IPS DF 6.9 (cell line): ENCODE results near the gene ORC5.

Source experiments
- DNase-seq: peaks from one replicate; pipeline ENCODE4 v3.0.0-alpha.2; 2013; ENCODE audit warnings: low read depth, low spot score
- H3K27ac ChIP-seq: one replicate; pipeline ENCODE4 v1.5.1; 2013; ENCODE audit warnings: low read length, control low read depth
- H3K27me3 ChIP-seq: 2 replicates; pipeline ENCODE4 v1.6.1; 2013; ENCODE audit warnings: mild to moderate bottlenecking, low read length; ENCODE audit not compliant: control insufficient read depth, insufficient read depth
- H3K36me3 ChIP-seq: 2 replicates; pipeline ENCODE4 v1.6.1; 2013; ENCODE audit warnings: low read length; ENCODE audit not compliant: control insufficient read depth, insufficient read depth
- H3K4me1 ChIP-seq: 2 replicates; pipeline ENCODE4 v1.6.1; 2013; ENCODE audit warnings: low read length; ENCODE audit not compliant: control insufficient read depth, insufficient read depth
- H3K4me3 ChIP-seq: 2 replicates; pipeline ENCODE4 v1.5.1; 2013; ENCODE audit warnings: mild to moderate bottlenecking, low read length
- H3K9me3 ChIP-seq: 2 replicates; pipeline ENCODE4 v1.6.1; 2013; ENCODE audit warnings: low read length, inconsistent platforms; ENCODE audit not compliant: control insufficient read depth, insufficient read depth
- WGBS: extraction: QIAGEN DNeasy Blood & Tissue Kit; methylation state at CpG from one replicate; pipeline ENCODE4 v1.1.7; 2013; ENCODE audit warnings: mixed read lengths, missing lambda C conversion rate; ENCODE audit not compliant: insufficient read length, insufficient coverage; 5-methylcytosine and 5-hydroxymethylcytosine counted together

Gene ORC5

GRCh38 chr7:104098890-104099289 lies 108.9 kb downstream of the ORC5 start:
- no peaks in the 10 kb centered on the region for H3K9me3 ChIP-seq
- H3K36me3 ChIP-seq = no peaks in the 10 kb centered on the region
- no CpG with 5 or more reads among the region's 1 CpG for WGBS
- no peak overlapping the region for H3K4me3 ChIP-seq
- H3K4me1 ChIP-seq = 0 out of 2 replicates have a peak, but pooled peaks cover 3% of the 10 kb centered on the region
- no peak overlapping the region for H3K27ac ChIP-seq
- H3K27me3 ChIP-seq = no peaks in the 10 kb centered on the region
- no peak for DNase-seq

DNA sequence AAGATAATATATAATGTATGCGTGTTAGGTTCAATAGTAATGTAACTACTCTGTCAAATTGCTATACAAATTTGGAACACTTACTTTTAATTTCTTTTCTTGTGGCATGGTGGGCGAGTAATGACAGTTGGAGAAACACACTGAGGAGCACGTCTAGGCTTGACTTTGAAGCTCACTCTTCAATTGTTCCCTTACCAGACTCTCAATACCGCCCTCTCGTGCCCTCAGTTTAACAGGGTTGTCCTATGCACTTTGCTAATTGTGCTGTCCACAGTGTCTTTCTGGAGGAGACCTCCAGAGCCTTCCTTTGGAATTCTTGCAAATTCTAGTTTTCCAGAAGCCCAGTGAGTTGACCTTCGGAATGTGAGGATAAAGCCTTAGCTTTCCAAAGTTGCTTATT lies 111.1 kb downstream of the ORC5 start:
- no peaks in the 10 kb centered on the region for H3K36me3 ChIP-seq
- H3K9me3 ChIP-seq = no peaks in the 10 kb centered on the region
- no CpG with 5 or more reads among the region's 6 CpGs for WGBS
- no peak overlapping the region for H3K27ac ChIP-seq
- no peak for DNase-seq
- H3K4me1 ChIP-seq = 0 out of 2 replicates have a peak, but pooled peaks cover 3% of the 10 kb centered on the region
- H3K4me3 ChIP-seq = no peak overlapping the region
- H3K27me3 ChIP-seq = no peaks in the 10 kb centered on the region

DNA sequence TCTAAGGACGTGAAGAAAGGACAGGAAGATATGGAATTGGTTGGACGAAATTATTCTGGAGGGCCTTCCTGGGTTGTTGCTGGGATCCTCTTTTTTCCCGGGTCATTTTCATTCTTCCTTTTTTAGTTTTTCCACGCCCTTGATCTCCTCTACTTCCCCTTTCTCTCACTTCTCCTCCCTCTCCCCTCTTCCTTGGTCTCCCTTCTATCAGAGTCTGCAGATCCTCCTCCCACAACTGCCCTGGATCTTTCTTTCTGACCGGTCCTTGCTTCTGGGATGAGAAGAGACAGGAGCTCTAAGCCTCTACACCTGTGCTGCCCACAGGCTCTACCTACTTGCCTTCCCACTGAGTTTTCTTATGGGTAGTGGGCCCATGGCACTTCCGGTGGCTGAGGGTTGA lies 114.7 kb downstream of the ORC5 start:
- no peak for DNase-seq
- Histone ChIP-seq H3K4me3 (no peak overlapping the region), H3K4me1 (no peaks in the 10 kb centered on the region), H3K27me3 (no peaks in the 10 kb centered on the region), H3K27ac (no peak overlapping the region), H3K36me3 (no peaks in the 10 kb centered on the region), H3K9me3 (no peaks in the 10 kb centered on the region)
- no CpG with 5 or more reads among the region's 6 CpGs for WGBS

DNA sequence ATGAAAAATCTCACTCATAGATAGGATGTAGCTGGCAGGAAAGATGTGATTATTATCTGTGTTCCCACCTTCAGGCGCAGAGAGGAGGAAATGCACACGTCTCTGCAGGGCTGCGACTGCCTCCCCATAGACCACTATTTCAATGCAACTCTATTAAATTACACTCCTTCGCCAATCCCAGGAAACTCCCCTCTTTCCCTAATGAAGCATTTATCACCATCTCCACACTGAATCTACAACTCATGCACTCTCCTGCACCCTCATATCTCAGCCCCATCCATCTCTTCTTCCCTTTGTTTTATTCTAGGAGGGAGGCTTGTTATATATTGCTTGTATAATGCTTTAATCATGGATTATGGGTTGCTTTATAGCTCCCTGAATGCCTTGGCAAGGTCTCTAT lies 116.6 kb downstream of the ORC5 start:
- Histone ChIP-seq H3K27ac (no peak overlapping the region), H3K4me1 (no peaks in the 10 kb centered on the region), H3K4me3 (no peak overlapping the region), H3K36me3 (no peaks in the 10 kb centered on the region), H3K27me3 (no peaks in the 10 kb centered on the region), H3K9me3 (no peaks in the 10 kb centered on the region)
- WGBS = no CpG with 5 or more reads among the region's 4 CpGs
- no peak for DNase-seq

GRCh38 chr7:104089612-104090011 lies 118.2 kb downstream of the ORC5 start:
- no peaks in the 10 kb centered on the region for H3K4me1 ChIP-seq
- H3K27ac ChIP-seq = no peak overlapping the region
- no peaks in the 10 kb centered on the region for H3K9me3 ChIP-seq
- H3K4me3 ChIP-seq = no peak overlapping the region
- H3K27me3 ChIP-seq = no peaks in the 10 kb centered on the region
- no CpG with 5 or more reads among the region's 3 CpGs for WGBS
- DNase-seq = no peak
- H3K36me3 ChIP-seq = no peaks in the 10 kb centered on the region

GRCh38 chr7:104089061-104089460 lies 118.8 kb downstream of the ORC5 start:
- H3K27me3 ChIP-seq = no peaks in the 10 kb centered on the region
- H3K27ac ChIP-seq = no peak overlapping the region
- H3K9me3 ChIP-seq = no peaks in the 10 kb centered on the region
- WGBS = no CpG with 5 or more reads among the region's 1 CpG
- no peaks in the 10 kb centered on the region for H3K36me3 ChIP-seq
- no peak overlapping the region for H3K4me3 ChIP-seq
- no peak for DNase-seq
- no peaks in the 10 kb centered on the region for H3K4me1 ChIP-seq
